Measurements from ENCODE around the gene GFAP.

The GFAP gene

DNA sequence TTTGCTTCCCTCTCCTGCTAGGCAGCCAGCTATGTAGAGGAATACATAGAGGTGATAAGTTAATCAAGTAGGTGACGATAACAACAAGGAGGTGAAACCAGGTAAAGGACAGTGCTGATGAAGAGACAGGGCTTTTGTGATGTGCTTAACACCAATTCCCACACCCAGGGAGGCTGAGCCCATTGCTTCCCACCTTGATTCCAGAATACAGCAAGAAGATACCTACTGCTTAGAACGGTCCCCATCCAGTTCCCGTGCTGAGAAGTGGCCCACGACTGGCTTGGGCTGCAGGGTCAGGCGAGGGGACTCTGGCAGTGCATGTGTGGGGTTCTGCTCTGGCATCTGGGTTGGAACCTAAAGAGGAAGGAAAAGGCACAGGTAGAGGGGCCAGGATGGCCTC, 16.1 kb upstream of the GFAP start:
- no peak for DNase-seq (ENCODE audit: low read depth)
- no peak overlapping the region for H3K4me3 ChIP-seq (ENCODE audit: low read length)
- TF ChIP-seq, protein P1, sequence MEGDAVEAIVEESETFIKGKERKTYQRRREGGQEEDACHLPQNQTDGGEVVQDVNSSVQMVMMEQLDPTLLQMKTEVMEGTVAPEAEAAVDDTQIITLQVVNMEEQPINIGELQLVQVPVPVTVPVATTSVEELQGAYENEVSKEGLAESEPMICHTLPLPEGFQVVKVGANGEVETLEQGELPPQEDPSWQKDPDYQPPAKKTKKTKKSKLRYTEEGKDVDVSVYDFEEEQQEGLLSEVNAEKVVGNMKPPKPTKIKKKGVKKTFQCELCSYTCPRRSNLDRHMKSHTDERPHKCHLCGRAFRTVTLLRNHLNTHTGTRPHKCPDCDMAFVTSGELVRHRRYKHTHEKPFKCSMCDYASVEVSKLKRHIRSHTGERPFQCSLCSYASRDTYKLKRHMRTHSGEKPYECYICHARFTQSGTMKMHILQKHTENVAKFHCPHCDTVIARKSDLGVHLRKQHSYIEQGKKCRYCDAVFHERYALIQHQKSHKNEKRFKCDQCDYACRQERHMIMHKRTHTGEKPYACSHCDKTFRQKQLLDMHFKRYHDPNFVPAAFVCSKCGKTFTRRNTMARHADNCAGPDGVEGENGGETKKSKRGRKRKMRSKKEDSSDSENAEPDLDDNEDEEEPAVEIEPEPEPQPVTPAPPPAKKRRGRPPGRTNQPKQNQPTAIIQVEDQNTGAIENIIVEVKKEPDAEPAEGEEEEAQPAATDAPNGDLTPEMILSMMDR (IDR thresholded peaks at IDR 0.05; ENCODE audit: insufficient read depth, low read depth, low read length, missing control alignments) = no peak

DNA sequence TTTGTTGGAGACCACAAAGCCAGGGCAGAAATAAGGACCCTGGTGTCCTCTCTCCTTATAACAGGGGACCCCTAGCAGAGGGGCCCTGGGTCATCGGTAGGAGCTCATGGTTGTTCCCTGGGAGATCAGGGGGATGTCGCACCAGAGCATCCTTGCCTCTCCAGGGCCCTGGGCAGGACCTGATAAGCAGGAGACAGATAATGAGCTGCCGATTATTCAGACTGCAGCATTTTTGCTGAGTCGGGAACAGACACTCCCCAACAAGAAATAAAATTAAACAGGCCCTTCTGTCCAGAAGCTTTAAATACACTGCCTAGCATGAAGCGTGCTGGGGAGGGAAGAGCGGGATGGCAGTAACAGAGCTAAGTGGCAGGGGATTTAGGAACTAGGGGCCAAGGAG, 15.4 kb upstream of the GFAP start:
- DNase-seq (ENCODE audit: low read depth) = no peak
- TF ChIP-seq, protein P1 (IDR thresholded peaks at IDR 0.05; ENCODE audit: insufficient read depth, low read depth, low read length, missing control alignments) = no peak
- H3K4me3 ChIP-seq (ENCODE audit: low read length) = no peak overlapping the region

DNA sequence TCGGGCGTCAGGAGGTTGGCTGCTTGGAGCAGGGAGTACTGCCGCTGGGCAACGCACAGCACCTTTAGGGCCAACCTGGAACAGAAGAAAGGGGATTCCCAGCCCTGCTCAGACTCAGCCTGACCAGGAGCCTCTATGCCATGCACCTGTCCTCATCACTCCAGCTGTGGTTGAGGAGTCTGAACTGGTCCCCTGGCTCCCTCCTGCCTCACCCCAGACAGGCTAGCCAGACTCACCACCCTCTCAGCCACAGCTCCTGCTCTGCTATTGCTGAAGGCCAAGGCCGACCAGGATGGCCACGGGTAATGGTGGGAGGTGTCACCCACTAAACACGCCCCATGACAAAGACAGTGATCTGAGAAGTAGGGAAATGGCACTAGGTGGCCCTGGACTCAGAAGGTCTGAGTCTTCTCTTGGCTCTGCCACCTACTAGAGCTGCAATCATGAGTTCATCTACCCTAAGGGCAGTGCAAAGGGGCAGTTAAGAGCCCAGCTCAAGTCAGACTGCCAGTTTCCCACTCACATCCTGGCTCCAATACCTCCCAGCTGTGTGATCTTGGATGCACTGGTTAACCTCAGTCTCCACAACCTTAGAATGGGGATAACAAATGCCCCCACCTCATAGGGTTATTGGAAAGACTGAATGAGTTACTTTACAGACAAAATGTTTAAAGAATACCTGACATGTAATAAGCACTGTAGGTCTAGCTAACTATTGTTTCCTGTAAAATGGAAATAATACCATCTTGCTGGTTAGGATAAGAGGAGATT, 13.8 kb upstream of the GFAP start:
- no peak overlapping the region for H3K4me3 ChIP-seq (ENCODE audit: low read length)
- TF ChIP-seq, protein P1 (IDR thresholded peaks at IDR 0.05; ENCODE audit: insufficient read depth, low read depth, low read length, missing control alignments) = no peak
- DNase-seq (ENCODE audit: low read depth) = no peak

DNA sequence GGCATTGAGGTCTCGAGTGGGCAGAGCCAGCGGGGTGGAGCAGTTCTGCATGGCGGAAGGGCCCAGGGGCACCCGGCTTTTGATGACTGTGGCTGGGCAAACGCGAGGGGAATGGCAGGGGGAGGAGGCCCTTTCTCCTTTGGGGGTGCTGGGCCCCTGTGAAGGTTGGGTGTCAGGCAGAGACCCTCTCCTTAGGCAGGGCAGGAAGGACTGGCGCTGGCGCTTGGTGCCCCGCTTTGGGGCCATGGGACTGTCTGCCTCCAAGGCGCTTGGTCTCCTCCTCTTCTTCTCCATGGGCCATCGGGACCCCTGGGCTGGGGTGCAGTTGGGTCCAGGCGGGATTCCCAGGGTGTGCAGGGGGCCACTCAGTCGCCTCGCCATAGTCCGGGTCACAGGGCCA, 12.8 kb upstream of the GFAP start:
- DNase-seq (ENCODE audit: low read depth) = no peak
- no peak overlapping the region for H3K4me3 ChIP-seq (ENCODE audit: low read length)
- TF ChIP-seq, protein P1 (IDR thresholded peaks at IDR 0.05; ENCODE audit: insufficient read depth, low read depth, low read length, missing control alignments) = no peak

DNA sequence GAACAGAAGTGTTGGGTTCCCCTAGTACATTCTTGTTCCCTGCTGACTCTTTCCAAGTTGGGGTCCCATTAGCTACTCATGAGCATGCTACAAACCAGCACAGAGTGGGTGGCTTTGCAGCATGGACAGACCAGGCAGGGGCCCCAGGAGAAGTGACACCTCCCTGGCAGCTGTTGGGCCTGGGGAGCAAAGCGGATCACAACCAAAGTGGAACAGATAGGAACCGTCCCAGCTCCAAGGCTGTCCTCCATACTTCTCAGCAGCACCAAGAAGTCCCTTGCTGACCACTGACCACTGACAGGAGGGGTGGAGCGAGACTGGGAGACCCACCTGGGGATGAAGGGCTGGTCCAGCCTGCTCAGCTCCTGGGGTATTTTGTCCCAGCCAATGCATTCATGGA, 12.4 kb upstream of the GFAP start:
- DNase-seq (ENCODE audit: low read depth) = no peak
- TF ChIP-seq, protein P1 (IDR thresholded peaks at IDR 0.05; ENCODE audit: insufficient read depth, low read depth, low read length, missing control alignments) = no peak
- H3K4me3 ChIP-seq (ENCODE audit: low read length) = no peak overlapping the region

DNA sequence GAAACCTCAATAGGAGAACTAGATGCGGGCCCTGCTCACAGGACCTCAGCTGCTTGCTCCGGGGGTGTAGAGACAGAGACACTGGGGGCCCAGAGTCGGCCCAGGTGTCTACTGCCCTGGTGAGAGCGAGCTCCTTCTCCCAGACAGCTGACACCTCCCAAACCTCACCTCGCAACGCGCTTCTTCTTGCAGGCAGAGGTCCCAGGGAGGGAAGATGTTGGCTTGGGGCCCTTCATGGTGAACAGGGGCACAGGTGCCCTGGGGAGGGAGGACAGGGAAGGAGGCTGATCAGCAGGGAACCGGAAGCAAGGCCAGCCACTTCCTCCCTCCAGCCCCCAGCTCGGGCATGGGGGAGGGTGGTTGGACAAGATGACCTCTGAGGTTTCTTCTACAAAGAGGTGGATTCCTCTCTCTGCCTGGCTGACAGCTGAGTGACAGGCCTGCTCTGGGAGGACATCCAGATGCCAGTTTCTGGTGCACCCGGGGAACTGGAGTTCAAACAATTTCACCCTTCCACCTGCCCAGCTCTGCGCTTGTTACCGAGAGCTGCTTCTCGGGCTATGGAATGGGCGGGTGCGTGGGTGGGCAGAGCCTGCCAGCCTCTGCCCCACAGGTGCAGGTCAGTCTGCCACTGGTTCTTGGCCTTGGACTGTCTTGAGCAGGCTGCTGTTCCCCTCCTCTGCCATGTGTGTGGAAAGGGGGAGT, 11.7 kb upstream of the GFAP start:
- no peak overlapping the region for H3K4me3 ChIP-seq (ENCODE audit: low read length)
- TF ChIP-seq, protein P1 (IDR thresholded peaks at IDR 0.05; ENCODE audit: insufficient read depth, low read depth, low read length, missing control alignments) = no peak
- DNase-seq (ENCODE audit: low read depth) = no peak

Data from epithelial cell of esophagus (primary cell).